Activated gamma-delta T cell treated with Interleukin-2 at 50 U/mL for 16 hours (primary cell): Measurements from ENCODE around the gene CNGA3.
"Not testable (repeated sequence)": the region's sequence is repeated elsewhere in the genome, so short reads cannot be mapped to it uniquely, and the experiment has no call there.

Experiments used
- DNase-seq: peaks from one replicate; pipeline ENCODE4 v3.0.0-alpha.2; 2020

CNGA3 gene

DNA sequence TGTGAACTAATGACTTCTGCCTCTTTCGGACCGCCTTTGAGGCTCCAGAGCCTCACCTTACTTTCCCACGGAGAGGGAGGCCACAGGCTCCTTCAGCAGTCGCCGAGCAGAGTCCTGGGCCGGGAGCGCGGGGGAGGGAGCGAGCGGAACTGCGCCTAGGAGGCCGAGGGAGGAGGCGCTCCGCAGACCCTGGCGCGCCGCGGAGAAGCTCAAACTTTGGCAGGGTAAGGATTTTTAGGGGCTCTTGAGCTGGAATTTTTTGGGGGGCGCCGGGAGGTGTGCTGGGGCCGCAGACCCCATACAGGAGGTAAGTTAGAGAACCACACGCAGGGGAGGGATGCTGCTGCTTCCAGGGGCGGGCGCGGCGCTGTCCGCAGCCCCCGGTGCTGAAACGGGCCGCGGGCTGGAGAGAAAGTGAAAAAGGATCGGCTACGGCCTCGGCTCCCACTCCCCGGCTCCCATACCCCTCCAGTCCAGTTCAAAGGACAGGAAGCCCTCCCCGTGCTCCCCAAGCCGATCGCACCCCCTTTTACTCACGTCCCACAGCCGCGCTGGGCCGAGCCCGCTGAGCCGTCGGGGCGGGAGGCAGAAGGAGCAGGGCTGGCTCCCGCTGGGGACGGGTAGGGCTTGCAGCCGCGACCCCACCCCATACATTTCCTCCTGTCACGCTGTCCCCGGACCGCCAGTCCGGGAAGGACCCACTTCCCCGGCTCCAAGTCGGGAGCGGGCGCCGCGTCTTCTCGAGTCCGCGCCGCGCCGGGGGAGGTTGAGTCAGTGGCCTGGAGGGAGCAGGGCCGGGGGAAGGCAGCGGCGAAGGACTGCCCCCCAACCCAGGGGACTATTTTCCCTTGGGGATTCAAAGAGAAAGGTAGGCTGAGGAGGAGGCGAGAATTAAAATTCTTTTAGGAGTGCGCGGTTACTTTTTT lies at the start of gene CNGA3:
Gene CNGA3, plus strand, starts transcription at position 146 of the 926 bp plus-strand sequence. CDS start 23,520 bp downstream, outside the sequence.
- DNase-seq: no peak

DNA sequence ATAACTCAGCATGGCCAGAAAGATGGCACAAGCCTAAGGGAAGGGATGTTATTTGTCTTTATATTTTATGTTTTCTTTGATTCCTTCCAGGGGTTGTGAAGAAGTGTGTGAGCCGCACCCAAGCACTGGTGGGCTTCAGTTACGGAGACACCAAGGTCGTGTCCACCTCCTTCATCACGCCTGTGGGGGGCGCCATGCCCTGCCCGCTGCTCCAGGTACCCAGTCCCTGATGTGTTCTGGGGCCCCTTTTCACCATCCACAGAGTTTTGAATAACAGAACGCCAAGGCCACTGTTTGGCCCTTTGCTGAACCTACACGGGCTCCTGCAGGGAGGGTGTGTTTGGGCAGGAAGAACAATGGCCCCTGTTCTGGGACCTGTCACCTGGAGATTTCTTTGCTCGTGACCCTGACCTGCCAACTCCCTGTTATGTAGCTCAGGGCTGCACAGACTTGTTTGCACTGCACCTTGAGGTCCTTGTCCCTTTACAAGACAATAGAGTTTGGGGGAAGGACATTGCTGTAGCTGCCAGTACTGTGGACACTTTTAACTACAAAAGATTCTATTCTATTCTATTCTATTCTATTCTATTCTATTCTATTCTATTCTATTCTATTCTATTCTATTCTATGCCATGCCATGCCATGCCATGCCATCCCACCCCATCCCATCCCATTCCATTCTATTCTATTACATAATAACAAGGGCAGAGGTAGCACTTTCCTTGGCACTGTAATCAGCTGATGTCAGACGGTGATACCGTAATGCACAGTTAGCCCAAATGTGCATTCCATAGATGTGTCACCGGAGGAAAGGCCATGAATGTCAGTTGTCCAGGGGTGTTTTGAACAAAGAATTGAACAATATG lies 48.2 kb upstream of the CNGA3 start:
- DNase-seq: no peak

DNA sequence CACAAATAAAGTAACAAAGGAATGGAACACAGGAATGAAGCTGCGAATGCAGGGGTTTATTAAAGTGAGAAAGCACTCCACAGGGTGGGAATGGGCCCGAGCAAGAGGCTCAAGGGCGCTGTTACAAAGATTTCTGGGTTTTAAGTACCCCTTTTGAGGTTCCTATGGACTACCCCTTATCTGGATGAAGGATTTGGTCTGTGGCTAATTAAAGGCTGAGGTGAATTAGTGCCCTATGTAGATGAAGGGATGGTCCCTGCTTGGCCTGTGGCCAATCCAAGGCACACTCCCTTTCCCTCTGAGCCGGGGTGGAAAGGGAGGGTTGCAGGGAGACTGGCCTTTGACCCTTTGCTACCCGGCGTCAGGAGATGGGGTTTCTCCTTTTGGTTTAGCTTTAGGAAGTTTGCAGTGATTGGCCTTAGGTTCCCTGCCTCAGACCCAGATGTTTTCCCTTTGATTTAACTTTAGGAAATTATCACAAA lies 47.5 kb upstream of the CNGA3 start:
- DNase-seq: no peak

DNA sequence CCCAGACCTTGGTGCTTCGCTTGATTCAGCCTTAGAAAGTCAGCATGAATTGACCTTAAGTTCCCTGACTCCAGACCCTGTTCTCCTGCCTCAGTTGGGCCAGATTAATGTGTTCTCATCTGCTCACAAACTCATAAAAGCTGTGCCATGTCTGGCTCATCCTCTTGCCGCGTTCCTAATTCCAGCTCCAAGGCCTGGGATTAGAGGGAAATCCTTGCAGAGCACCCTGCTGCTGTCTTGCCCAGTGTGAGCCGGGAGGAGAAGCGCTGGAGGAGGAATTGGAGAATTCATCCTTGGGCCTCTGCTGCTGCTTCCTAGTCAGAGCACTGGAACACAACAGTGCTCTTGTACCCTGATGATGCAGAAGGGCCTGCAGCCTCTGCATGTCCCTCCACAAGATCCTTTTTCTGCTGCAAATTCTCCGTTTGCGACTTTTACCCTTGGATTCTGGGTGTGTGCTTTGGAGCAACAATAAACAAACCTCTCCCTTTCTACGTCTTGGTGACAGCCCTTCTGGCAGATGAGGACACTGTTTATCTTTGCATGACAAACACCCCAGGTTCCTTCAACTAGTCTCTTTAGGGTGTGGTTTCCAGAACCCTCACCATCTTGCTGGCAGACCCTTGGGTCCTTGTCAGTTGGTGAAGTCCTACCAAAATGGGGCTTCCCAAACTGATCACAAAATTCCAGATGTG lies 46.9 kb upstream of the CNGA3 start:
- no peak for DNase-seq

DNA sequence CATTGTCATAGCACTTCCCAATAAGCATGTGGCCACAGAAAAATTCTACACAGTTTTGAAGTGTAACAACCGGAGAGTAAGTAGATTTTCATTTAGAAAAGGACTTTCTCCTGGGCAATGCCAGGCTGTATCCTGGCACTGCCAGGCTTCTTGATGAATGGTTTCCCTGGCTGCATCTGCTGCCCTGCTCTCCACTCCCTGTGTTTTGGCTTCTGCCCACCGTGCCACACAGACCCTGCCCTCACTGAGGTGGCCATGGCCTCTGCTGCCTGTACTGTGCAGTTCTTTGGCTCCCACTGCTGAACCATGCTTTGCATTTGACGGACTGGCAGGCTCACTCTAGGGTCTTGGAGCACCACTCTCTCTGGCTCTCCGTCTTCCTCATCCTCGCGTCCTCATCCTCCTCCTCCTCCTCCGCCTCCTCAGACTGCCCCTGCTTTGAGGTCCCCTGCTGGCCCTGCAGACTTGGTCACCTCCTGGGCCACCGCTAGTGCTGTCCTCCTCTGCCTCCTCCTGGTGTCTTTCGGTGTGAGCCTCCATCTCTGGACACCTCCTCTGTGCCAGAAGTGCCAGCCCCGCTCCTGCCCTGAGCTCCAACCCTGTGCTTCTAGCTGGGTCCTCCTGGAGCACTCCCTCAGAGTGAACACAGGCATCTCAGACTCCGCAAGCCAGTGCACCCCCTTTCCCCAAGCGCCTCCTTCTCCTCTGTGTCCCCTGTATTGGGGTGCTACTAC lies 45.9 kb upstream of the CNGA3 start:
- DNase-seq: no peak

DNA sequence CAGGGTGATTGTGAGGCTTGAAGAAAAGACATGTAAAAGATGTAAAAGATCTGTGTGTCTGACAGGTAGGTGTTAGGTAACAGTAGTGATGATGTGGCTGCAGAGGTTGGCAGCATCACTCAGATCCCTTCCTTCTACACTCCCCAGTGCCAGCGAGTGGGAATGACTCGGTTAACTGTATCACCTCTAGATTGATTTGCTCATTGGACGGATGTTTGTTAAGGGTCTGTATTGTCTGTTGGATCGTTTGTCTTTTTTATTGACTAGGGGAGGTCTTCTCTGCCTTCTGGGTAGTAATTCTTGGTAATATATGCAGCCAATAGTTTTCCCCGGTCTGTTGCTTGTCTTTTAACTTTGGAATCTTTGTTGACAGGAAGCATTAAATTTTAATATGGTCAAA lies 44.8 kb upstream of the CNGA3 start:
- no peak for DNase-seq

DNA sequence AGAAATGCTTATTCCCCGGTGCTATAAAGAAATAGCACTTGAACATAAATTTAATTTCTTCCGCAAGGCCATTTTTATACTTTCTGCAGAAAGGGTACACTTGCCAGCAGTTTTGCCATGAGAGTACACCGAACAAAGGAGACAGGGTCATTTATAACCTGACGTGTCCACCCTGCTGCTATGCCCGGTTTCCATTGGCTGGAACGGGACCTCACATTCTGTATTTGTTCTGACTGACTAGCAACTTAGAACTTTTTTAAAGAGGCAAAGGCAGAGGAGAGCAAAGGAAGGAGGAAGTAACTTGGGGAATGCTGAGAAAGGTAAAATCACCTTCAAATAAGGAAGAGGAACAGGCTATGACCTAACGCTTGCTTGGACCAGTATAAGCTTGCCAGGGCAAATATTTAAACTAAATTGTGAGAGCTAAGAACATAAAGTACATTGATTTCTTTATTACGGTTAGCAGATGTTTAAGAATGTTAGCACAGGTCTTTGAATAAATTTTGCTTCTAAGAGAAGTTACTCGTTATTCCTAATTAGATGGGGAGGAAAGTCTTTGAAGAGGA lies 39.0 kb upstream of the CNGA3 start:
- not testable (repeated sequence) for DNase-seq

DNA sequence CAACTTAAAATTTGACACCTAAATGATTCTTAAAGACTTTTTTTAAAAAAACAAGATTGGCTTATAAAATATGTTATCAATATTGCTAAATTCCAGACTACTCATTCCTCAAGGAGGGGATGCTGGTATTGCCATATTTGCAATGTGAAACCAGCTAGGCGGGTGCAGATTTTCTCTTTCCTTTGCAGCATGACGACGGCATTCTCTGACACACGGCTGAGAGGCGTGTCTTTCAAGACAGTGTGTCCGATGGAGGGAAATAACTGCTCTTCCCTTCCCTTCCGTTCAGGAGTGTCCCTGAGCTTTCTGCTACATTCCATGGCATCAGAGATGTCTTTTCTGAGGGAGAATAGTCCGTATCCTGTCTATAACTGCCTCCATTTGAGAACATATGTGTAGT lies 38.2 kb upstream of the CNGA3 start:
- DNase-seq: no peak

DNA sequence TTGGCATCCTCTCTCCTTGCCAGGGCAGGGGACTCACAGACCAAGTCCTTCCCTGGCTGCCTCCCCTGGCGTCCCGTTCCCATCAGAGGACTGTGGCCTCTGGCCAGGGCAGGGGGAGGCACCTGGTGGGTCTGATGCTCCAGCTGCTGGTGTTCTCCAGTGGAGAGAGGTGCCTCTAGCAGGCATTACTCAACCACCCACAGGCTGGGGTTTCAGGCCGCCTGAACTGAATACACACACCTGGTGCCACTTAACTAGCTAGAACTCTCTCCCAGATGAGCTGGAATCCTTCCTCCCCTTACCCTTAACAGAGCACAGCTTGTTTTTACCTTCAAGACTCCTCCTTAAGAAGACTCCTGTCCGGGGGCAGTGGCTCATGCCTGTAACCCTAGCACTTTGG lies 37.7 kb upstream of the CNGA3 start:
- no peak for DNase-seq

DNA sequence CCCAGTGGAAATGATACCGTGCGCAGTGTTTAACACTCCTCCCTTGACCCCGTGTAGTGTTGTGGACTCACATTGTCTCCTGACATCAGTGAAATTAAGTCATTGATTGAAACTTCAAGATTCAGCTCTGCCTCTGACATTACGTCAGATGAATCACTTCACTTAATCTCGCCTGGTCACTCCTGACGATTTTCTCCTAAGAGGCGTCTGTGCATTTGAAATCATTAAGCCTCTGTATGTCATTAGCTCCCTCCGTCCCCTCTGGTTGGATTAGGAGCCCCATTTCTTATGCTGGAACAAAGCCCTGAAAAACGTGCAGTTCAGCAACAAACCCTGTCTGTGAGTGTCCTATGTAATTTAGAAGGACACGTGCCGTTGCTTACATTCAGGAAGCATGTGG lies 36.7 kb upstream of the CNGA3 start:
- DNase-seq: no peak

DNA sequence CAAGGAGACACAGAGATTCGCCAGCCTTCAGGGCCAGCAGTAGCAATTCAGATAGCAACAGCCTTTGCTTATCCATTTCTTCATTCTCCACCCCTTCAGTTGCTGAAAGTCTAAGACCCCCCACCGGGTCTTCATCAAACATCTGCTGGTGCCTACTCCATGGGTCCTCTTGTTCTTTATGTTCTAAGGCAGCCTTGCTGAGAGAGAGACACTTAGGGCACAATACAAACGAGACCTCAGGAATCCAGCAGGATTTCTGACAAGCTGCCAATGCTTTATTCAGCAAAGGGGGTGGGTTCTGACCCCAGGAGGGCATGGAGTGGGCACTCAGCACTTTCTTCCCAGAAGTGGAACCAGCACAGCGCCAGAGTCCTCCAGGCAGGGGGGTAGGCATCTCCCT lies 36.2 kb upstream of the CNGA3 start:
- DNase-seq: no peak

DNA sequence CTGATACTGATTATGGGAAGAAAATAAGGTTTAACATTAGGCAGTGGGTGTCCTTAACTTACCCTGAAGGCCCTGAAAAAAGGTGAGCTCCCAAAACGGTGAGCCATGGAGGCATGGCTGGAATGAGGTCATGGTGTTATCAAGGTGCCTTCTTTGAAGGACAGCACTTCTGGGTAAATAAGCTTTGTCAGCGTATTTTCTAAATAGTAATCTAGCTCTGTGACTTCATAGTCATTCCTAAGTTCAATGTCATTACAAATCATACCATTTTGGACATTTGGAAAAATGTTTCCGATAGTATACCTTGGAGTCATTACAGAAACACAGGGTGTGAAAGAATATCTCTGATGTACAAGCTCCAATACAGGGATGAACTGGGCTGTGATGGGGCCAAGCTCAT lies 35.2 kb upstream of the CNGA3 start:
- no peak for DNase-seq

DNA sequence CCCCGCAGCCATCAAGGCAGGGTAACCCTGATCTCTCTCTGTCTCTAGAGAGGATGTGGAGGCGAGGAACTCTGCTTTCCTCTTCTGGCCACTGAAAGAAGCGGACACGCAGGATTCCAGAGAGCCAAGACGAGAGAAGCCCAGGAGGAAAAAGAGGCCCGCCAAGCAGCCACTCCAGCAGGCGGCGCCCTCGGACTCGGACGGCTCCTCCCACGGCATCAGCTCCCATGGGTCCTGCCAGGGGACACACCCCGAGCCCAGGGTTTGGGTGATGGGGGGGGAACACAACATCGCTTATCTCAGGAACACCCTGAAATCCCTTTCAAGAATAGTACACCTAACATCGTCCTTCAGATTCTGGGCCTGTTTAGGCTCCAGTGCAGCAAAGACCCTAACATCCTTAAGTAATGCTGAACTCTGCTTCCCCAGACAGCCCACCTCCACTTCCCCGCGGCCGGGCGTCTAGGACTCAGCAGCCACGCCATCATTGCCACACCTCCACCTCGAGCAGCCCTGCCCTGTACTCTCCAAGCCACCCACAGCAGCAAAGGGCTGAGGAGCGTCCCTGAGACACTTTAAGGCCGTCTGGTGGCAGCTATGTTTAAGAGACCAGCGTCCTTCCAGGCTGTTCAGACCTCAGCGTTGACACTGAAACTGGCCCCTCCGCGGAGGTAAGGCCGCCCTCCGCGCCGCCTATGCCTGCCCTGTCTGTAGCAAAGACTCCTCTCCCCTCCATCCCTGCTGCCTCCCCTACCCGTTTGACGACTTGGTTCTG lies 34.3 kb upstream of the CNGA3 start:
- DNase-seq: no peak

DNA sequence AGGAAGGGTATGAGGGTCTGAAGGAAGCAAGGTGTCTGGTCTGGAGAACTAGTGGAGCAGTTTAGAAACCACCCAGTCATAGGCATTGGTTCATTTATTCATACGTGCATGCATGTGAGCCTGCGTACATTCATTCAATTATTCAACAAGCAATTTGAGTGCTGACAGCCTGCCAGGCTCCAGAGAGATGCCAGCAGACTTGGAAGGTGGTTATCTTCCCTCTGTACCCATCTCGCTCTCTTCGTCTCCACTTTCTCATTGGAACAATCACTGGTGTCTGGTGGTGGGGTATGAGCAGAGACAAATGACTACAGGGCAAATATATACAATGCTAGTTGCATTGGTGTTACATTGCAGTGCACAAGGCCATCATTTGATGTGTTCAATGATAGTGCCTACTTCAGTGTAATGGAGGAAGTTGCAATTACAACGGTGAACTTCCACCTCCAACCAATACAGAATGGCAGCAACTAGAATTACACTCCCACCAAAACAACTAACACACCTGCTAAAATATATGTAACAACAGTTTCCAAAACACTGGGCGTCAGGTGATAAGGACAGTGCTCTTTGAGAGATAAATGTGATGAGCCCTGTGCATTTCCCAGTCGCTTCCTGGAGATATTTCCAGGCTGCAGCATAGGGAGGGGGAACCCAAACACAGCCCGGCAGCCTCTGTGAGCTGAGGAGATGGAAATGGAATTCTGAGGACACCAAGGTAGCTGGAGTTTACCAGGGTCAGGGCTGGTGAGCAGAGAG lies 32.6 kb upstream of the CNGA3 start:
- no peak for DNase-seq

DNA sequence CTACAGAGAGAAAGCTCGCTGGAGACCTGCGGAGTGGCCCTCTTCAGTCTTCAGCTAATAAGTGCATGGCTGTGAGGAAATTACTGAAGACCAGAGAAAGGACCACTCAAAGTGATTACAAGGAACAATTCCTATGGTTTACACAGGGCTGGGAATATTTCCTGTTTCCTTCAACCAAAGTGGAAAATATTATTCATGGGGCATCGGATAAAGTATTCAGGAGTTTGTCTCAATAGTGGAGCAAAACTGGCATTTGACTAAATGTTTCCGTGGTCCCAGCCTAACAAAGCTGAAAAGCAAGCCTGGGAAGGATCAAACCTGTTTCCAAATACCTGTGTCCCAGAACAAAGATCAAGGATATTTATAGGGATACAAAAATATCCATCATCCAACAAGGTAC lies 32.0 kb upstream of the CNGA3 start:
- DNase-seq: no peak

DNA sequence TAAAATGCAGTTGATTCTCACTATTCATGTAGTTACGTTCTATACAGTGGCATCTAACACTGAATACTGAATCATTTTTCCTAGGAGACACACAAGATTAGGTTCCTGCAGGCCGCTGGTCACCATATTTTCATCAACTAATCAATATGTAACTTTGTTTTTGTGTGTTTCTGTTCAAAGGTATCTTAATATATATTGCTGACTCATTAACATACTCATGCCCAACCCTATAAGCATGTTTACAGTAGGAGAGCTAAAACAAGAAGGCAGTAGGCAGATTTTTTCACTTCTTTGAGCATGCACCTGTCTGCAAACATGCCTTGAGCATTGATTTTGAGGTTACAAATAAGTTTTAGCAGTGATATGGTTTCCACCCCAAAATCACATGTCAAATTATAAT lies 30.3 kb upstream of the CNGA3 start:
- DNase-seq: no peak

DNA sequence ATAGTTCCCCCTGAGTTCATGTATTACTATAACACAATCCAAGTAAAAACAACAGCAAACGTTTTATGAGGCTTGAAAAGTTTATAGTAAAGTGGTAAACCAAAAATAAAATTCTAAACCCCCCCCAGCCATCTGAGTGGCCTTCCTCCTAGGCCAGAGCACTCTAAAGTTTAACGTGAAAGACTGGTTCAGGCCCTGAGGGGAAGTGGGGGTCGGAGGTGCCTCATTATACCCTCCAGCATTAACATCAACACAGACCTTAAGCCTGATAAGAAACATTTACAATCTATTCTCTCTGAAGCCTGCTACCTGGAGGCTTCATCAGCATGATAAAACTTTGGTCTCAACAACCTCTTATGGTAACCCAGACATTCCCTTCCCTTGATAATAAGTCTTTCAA lies 29.0 kb upstream of the CNGA3 start:
- no peak for DNase-seq

DNA sequence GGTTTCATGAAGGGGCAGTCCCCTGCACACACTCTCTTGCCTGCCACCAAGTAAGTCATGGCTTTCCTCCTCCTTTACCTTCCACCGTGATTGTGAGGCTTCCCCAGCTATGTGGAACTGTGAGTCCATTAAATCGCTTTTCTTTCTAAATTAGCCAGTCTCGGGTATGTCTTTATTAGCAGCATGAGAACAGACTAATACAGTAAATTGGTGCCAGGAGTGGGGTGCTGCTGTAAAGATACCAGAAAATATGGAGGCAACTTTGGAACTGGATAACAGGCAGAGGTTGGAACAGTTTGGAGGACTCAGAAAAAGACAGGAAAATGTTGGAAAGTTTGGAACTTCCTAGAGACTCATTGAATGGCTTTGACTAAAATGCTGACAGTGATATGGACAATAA lies 26.1 kb upstream of the CNGA3 start:
- DNase-seq: not testable (repeated sequence)

DNA sequence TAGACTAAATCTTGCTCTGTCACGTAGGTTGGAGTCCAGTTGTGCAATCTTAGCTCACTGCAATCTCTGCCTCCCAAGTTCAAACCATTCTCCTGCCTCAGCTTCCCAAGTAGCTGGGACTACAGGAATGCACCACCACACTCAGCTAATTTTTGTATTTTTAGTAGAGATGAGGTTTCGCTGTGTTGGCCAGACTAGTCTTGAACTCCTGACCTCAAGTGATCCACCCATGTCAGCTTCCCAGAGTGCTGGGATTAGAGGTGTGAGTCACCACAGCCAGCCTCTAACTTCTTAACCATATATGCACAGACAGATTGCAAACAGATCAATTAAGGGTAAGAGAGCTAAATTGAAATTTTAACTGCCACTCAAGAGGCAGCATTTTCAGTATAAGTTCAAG lies 22.1 kb upstream of the CNGA3 start:
- DNase-seq: no peak

DNA sequence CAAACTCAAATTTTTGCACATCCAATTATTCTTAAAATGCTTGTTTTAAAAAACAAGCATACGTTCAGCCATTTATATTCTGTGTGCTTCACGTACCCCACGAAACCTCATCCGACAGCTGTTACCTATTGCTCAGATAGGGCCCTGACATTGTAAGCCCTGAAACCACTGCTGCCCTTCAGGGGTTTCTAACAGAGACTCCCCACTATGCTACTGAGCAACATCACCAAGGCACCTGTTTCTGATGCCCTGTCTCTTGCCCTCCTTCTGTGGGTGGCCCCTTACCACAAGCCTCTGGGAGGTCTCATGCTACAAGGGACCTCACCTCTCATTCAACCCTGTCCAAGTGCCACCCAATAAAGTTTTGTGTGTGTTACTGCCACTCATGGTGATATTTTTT lies 18.5 kb upstream of the CNGA3 start:
- no peak for DNase-seq

DNA sequence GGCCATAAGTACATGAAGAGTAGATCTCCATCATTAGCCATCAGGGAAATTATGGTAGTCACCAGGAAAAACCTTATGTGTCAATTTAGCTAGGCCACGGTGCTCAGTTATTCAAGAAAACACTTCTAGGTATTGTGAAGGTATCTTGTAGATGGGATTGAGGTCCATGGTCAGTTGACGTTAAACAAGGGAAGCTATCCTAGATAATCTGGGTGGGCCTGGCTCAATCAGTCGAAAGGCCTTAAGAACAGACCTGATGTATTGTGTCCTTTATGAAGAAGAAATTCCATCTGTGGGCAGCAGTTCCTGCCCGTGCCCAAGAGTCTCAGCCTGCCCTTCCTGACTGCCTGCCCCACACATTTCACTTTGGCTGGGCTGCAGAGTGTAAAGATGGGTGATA lies 16.7 kb upstream of the CNGA3 start:
- no peak for DNase-seq
